Stimulated activated CD8-positive, alpha-beta memory T cell treated with anti-CD3 and anti-CD28 coated beads, Interleukin-4, amount 100 ng/mL, for 1 hour (primary cell): ENCODE data around the gene SLC6A6.
"Not testable (repeated sequence)": the region's sequence is repeated elsewhere in the genome, so short reads cannot be mapped to it uniquely, and the experiment has no call there.

Experiments used
- DNase-seq, 2 donors: peaks; one replicate each; pipeline ENCODE4 v3.0.0-alpha.2; 2020; ENCODE audit warnings: low read depth in 2 of 2, low spot score in 1 of 2

Gene SLC6A6

DNA sequence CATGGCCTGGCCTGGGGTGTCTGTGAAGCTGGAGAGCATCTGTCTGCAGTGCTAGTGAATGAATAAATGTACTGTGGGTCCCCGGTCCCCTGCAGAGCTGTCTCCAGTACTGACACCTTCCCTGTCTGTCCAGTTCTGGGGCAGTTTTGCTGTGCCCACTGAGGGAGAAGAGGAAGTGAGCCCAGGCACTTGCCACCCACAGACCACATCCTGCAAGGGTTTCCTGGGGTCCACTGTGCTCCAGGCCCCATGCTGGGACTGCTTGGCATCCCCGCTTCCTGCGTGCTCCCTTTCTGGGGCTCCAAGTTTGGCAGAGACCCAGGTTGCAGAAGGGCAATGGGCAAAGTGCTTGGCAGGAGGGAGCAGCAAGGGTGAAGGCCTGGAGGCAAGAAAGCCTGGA, 4.9 kb upstream of the SLC6A6 start:
- DNase-seq, result no peak

DNA sequence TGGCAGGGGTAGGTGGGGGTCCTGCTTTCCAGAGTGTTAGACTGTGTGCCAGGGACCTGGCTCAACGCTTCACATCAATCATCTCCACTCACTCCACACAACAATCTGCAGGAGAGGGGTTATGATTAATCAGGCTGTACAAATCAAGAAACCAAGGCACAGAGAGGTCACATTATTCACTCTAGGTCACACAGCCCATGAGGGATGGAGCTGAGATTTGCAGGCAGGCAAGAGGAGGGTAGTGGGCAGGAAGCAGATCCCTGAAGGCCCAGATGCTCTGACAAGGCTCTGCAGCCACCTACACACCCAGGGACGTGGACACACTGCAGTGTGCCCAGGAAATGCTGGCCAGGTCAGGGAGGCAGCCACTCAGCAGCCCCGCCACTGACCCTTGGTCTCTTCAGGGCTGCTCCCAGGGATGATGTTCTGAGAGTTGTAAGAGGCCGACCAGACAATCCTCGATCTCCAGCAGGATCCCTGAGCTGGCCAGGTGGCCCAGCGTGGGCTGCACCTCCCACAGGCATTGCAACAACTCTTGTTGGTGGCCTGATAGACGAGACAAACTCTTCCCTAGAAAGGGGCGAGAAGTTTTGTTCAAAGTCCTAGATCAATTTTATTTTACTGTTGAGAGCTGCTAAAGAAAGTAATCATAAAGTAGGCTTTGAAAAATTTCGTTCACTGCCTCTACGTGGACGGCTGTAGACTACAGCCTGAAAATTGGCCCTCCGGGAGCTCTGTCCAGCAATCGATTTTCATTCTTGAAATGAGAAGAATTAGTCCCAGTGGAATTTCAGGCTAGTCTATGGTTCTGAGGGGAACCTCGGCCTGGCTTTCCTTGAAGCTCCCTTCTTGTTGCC, 4.2 kb upstream of the SLC6A6 start:
- DNase-seq, result no peak

DNA sequence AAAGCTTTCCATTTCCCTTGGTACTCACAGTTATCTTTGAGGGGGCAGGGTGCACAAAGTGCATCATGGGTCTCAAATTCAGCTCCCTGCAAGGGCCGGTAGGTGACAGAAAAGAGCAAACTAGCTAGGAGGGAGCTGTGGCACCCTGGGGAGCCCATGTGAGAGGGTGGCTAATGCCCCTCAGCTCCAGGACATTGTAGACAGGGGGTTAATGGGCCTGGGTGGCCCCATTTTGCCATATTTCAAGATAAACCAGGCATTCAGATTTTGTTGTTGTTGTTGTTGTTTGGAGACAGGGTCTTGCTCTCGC, 3.7 kb upstream of the SLC6A6 start:
- no peak for DNase-seq

DNA sequence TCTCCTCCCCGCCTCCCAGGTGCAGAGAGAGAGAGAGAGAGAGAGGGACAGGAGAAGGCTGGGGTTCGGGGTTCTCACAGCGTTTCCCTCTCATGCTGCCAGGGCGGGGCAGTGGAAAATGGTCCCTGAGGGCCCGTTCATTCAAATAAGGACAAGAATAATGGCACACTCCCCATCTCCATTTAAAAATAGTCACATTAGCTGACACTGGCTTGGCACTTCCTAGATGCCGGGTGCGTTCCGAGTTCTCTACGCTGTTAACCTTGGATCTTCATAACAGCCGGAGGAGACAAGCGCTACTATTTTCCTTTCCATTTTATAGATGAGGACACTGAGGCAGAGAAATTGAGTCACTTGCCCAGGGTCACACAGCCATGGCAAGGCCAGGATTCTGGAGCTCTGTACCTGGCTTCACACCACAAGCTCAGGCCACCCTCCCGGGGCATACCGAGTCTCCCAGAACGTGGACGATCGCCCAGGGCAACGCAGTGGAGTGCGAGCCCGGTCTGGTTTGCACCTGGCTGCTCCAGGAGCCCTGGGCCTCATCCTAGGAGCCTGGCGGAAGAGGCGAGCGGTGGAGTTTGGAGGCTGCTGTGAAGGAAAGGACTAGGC, 608 bp upstream of the SLC6A6 start:
- no peak for DNase-seq

DNA sequence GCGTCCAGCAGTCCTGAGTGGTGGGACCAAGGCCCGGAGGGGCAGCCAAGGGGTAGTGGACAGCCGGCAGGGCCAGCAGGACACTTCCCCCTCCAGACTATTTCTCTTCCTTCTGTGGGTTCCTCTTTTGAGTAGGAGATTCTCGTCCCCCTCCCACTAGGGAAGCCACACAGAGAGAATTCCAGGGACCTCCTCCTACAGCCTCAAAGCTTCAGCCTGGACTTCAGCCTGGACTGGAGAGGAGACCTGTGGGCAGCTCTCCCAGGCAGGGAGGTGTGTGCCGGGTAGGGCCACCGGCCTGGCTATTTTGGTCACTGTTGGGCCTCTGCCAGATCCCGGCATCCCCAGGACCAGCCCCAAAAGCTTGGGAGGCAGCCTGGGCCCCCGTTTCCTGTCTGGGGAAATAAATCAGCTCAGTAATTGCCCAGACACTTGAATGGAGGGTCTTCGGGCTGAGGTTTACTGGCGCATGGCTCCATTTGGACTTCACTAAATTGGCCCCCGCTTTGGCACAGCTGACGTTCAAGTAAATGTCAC, 1.3 kb downstream of the SLC6A6 start:
- DNase-seq, result no peak

DNA sequence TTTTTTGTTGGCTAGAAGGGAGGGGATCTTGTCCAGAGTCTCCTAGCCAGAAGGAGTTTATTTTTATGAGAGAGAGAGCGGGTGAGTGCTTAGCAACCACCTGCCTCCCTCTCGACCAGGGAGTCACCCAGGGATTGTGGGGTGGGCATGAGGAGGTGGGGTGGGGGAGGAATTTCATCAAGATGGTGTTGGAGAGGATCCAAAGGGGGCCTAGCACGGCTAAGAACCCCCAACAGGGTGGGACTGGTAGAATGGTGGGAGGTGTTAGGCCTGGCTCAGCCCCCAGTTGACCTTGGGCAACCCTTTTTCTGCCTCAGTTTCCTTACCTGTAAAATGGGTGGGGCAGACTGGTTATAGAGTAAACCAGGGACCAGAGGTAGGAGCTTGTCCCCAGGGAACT, 1.8 kb downstream of the SLC6A6 start:
- no peak for DNase-seq

DNA sequence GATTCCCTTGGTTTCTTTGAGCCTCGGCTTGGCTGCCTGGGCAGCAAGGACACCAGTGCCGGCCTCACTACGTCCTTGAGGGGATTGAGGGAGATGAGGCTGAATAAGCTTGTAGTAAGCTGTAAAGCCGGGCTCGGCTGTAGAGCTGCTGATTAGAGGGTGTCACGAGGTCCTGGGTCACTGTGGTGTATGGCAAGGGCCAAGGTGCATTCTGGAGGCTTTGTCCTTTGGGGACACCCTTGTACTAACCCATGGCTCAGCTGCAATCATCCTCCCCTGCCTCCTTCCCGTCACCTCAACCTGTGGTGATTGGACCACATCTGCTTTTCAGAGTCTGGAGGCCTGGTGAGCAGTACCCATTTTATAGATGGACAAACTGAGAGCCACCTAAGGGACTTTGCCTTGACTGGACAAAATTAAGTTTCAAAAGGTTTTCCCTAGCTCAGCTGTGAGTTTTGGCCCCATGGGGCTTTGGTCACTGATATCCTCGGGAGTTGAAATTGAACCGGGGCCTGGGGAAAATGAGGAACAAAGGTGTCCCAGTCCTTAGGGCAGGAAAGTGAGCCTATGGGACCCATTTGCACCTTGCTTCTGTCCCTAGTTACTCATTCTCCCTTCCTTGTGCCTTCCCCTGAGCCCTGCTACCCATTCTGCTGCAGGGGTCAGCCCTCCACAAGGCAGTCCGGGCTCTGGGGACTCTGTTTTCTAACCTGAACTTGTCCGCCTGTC, 2.4 kb downstream of the SLC6A6 start:
- DNase-seq, result no peak

DNA sequence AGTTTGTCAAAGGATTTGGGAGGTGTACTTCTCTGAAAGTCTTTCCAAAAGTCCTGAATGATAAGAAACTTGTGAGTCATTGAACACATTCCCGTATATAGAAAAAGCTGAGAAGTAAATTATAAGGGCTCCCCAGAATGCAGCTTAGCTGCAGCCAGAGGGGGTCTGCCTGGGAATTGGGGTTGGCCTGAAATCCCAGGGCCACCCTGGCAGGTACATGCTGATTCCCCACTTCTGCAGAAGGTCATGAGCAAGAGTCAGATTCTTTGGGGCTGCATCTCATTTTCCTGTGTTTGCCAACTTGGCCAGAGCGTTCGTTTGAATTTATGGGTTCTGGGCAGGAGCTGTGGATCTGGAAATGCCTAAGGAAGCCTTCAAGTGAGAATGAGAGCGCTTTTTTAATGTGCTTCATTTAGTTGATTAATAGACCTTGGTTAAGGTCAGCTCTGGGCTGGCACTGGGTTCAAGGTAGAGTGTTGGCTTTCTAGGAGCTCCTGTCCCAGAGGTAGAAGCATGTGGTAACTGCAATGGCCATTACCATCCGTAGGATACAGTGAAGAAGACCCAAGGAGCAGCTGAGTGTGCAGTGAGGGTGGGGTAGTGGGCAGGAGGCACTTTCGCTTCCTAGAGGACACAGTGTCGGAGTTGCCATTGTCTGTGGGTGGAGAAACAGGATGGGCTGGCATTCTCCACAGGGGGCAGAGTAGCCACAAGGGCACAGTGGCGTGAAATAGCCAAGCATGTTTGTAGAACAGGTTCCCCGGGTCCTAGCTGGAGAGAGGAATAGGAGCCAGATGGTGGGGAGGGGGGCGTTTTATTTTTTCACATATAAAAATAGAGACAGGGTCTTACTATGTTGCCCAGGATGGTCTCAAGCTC, 3.2 kb downstream of the SLC6A6 start:
- no peak for DNase-seq

DNA sequence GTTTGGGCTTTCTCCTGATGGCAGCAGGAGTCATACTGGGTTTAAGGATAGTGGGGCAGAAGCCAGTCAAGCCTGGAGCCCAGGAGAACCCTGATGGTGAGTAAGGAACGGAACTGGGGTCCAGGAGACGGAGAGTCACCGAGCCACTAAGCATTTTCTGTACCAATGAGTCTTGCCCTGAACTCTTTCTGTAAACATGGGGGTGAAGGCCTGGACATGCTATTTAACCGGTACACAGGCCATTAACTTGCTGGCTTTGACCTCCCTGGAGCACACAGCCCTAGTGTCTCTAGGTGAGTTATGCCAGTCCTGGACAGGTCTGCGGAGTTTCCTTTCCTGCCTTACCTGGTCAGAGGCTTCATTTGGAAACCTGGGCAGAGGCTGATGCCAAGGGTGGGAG, 3.9 kb downstream of the SLC6A6 start:
- DNase-seq, result no peak

DNA sequence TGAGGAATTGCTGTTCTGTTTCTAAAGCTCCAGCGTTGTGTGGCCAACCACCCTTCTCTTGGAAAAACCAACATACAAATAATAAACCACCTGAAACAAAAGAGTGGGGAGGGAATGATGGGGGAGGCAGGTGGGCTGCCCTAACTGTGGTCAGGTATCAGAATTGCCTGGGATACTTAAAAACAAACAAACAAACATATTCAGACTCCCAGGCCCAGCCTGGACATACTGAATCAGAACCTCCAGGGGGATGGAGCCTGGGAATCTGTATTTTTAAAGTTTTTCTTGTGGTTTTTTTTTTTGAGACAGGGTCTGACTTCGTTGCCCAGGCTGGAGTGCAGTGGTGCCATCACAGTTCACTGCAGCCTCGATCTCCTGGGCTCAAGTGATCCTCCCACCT, 4.4 kb downstream of the SLC6A6 start:
- no peak for DNase-seq

DNA sequence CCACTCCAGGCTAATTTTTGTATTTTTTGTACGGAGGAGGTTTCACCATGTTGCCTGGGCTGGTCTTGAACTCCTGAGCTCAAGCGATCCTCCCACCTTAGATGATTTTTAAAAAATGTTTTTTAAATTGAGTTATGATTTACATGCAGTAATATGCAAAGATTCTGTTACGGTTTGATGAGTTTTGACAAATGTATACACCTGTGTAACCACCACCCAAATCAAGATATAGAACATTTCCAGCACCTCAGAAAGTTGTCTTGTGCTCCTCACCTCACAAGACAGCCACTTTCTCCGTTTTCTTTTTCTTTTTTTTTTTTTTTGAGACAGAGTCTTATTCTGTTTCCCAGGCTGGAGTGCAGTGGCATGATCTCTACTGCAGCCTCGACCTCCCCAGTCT, 4.8 kb downstream of the SLC6A6 start:
- no peak for DNase-seq

DNA sequence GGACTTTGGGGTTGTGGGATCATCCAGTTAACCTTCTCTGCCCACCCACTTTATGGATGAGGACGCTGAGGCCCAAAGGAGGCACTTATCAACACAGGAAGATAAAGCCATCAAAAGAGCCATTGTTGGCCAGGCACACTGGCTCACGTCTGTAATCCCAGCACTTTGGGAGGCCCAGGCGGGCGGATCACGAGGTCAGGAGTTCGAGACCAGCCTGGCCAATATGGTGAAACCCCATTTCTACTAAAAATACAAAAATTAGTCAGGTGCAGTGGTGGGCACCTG, 7.3 kb downstream of the SLC6A6 start:
- DNase-seq, result not testable (repeated sequence)

DNA sequence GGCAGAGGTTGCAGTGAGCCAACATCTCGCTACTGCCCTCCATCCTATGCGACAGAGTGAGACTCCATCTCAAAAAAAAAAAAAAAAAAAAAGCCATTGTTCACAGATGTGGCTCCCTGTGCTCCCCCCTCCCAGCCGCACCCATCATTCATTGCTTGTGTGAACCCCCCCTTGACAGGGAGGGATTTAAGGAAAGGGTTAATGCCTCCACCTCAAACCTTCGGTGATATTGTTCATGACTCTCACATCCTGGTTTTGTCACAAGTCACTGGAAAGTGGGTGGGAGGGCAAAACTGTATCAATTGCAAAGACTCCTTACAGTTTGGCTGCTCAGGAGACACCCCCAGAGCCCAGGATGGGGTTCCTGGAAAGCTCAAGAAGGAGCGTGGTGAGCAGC, 7.7 kb downstream of the SLC6A6 start:
- no peak for DNase-seq

DNA sequence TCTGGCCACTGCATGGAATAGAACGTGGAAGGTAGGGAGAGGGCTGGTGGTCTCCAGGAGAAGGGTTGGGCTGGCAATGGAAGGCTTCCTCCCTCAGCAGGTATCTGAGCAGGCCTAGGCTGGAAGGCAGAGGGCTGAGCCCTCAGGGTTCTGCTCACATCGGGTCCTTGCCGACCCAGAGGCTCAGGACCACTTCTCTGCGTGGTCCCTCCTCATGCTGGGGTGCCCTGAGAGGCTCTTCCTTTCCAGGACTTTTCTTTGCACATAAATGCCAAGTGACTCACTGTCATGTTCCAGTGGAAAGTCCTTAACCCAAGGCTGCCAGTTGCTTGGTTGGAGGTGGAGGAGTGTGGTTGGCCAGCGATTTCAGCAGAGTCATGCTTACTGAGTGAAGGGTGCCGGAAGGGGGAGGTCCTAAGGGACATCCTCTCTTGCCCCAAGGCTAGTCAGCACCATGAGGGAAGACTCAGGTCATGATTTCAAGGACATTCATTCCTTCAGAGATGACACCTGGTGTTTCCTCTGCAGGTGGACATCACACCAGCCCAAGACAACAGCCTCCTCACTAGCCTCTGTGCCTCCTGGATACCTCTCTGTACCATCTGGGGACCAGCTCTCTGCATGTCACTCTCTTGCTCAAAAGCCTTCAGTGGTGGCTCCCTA, 8.2 kb downstream of the SLC6A6 start:
- no peak for DNase-seq

DNA sequence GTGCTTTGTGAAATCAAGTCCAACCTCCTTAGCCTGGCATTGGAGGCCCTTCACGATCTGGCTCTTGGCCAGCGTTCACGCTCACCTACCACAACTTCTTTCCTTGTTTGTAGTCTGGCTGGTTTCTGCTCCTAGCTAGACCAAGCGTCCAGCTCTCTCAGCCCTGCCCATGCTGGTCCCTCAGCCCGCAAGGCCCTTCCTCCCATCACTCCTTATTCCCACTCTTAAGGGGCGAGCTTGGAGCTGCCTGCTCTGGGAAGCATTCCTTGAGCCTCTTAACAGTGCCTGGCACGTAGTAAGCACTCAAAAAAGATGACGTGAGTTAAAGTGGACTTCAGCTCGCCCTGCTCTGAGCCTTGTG, 8.7 kb downstream of the SLC6A6 start:
- no peak for DNase-seq

DNA sequence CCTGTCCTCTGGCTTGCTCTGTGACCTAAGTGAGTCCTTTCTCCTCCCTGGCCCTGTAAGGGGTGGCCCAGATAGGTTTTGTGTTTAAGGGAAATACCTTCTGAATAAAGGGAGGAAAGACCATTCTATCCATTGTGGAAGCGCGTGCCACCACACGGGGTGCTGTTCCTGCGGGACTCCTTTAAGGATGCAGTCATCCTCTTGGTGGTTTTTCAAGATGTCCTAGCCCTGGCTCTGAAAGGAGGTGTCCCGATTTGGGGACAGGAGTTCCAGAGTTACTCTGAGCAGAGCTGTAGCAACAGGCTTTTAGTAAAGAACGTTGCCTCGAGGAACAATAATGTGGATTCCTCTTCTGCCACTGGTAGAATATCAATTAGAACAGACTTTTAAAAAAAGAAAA, 9.6 kb downstream of the SLC6A6 start:
- no peak for DNase-seq

DNA sequence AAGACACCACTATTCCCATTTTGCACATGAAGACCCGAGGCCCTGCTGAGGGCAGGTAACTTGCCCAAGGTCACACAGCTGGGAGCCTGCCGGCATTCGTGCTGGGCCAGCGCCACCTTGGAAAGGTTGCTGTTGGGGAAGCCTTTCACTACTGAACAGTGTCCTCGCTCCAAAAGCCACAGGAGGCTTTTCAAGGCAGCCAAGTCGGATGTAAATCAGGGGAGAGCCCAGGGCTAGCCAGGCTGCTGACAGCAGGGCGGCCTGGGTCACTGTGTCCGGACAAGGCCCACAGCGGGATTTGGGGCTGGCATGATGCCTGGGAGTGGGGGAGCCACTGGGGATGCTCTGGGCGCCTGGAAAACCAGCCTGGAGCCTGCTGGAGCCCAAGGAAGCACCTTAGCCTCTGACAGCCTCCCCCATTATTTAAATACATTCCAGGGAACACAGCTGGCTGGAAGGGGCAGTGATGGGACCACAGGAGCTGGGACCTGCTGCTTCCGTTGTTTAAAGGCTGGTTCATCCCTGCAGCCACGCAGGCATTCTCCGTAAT, 10.5 kb downstream of the SLC6A6 start:
- DNase-seq, result no peak

DNA sequence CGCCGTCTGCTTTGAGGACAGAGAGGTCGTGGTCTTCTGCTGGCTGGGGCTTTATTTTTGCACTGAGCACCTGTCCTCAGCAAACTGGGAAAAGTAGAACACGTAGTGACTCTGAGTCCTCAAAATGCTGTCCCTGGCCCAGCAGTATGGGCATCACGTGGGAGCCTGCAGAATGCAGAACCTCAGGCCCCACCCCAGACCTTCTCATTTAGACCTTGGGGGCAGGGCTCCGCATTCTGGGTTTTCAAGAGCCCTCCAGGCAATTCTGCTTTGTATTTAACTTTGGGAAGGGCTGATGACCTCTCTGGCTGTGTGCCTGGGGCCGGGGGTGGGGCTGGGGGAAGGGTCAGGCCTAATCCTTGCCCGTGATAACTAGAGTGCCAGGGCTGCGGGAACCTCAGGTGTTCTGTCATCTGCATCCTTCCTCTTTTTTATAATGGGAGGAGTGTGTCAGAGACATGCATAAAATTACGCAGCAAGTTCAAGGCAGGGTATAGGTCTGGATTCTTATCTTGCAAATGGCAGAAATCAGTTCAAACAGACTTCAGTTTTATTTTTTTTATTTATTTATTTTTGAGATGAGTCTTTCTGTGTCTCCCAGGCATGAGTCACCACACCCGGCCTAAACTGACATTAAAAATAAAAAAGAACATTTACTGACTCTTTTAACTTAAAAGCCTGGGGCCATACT, 11.1 kb downstream of the SLC6A6 start:
- no peak for DNase-seq

DNA sequence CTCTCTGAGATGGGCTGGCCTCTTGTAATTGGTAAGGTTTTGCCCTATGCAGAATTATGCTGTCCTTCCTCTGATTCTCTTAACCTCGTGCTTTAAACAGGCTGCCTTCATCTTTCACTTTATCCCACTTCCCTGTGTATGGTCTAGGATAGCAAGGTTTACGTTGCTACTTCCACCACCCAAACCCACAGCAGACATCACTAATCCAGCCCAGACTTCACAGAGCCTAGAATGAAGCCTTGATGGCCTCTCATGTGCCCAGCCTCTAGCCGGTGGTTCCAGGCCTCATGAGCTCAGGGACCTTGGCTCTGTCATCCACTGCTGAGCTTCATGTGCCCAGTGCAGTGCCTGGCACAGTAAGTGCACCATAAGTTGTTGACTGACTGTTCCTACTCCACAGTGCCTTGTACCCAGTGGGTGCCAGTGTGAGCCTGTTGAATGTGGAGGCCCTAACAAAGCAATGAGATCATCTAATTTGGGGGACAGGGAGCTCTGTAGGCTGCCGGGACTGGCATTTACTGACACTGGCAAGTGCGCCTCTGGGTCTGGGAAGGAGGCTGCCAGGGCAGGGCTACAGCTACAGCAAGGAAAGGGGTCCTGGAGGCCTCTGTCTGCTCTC, 12.5 kb downstream of the SLC6A6 start:
- DNase-seq, result no peak

DNA sequence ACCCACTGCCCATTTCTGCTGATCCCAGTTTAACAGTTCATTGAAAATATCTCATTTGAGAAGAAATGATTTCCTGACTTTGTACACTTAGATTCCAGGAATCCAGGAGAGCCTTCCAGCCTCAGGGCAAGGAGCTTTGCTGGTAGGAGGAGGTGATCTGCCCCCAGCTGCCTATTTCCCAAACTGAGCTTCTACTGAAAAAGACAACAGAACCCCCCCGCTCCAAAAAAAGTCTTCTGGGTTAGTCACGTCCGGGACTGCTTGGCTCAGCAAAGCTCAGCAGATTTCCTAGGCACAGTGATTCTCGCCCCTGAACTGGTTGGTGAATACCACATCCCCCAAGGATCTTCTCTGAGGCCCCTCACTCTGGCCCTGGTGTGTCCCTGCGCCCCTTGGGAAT, 13.1 kb downstream of the SLC6A6 start:
- no peak for DNase-seq
